HG03060 (cell line): Measurements from ENCODE around the gene OR1D2.
"Not testable (repeated sequence)": the region's sequence is repeated elsewhere in the genome, so short reads cannot be mapped to it uniquely, and the experiment has no call there.

Experiments used
- ATAC-seq: cut with Tn5 transposase; IDR thresholded peaks from one replicate; pipeline ENCODE4 v1.9.1; 2021; ENCODE audit warnings: low read depth, moderate number of reproducible peaks; ENCODE audit not compliant: unreplicated experiment

Gene OR1D2

DNA sequence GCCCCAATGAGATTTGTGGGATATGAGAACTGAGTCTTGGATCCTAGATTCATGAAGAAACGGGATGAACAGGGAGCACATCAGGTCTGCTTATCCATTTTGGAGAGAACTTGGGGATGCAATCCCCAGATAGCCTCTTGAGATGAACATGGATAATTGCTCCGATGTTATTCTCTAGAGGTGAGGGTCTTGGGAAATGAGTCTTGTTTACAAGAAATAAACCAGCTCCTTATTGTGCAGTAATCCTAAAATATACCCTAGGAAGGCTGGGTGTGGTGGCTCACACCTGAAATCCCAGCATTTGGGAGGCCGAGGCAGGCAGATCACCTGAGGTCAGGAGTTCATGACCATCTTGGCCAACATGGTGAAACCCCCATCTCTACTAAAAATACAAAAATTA, at the start of gene OR1D2:
Gene OR1D2, minus strand, starts transcription at position 101 of the 400 bp plus-strand sequence. CDS start 11,426 bp downstream, outside the sequence.
- no peak for ATAC-seq

GRCh38 chr17:3137494-3137893, 33.3 kb upstream of the OR1D2 start:
- ATAC-seq: not testable (repeated sequence)

- no peak for ATAC-seq
Measured at GRCh38 chr17:3127451-3127850, 23.2 kb upstream of the OR1D2 start, which contains the start of gene OR1G1. Gene OR1G1, minus strand, starts transcription at chr17:3127551. Its CDS starts 0 bp downstream, at chr17:3127551.

- not testable (repeated sequence) for ATAC-seq
Measured at GRCh38 chr17:3073850-3074249, 30.4 kb downstream of the OR1D2 start.

- not testable (repeated sequence) for ATAC-seq
Measured at GRCh38 chr17:3065192-3065591, 39.0 kb downstream of the OR1D2 start.

DNA sequence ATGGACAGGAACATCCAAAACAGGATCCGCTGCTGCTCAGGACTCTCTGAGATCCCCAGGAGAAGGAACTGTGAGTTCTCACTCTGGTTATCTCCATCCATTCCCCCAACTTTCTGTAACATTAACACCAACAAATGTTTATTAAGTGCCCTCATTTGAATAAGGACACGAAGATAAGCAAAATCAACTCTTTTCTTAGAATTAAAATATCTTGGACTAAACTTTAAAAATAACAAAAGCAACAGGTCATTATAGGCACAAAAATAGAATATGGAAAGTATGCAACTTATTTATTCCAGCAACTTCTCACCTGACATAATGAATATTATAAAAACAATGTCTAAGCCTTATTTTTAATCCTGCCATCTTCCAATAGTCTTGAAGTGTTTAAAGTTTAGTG, 40.7 kb downstream of the OR1D2 start, which contains the start of gene OR1D5:
Gene OR1D5, minus strand, starts transcription at position 101 of the 400 bp plus-strand sequence. Its CDS starts 0 bp downstream, at position 101.
- ATAC-seq: not testable (repeated sequence)

GRCh38 chr17:3062824-3063377, 41.3 kb downstream of the OR1D2 start:
- ATAC-seq: not testable (repeated sequence)

DNA sequence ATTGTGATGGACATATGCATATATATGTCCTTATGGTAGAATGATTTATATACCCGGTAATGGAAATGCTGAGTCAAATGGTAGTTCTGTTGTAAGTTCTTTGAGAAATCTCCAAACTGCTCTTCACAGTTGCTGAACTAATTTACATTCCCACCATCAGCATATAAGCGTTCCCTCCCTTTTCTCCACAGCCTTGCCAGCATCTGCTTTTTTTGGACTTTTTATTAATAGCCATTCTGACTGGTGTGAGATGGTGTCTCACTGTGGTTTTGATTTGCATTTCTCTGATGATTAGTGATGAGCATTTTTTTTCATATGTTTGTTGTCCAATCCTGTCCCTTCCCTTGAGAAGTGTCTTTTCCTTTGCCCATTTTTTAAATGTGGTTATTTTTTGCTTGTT, 49.4 kb downstream of the OR1D2 start:
- not testable (repeated sequence) for ATAC-seq

GRCh38 chr17:3049705-3050295, 54.4 kb downstream of the OR1D2 start:
- no peak for ATAC-seq

GRCh38 chr17:3048727-3049471, 55.3 kb downstream of the OR1D2 start:
- no peak for ATAC-seq

DNA sequence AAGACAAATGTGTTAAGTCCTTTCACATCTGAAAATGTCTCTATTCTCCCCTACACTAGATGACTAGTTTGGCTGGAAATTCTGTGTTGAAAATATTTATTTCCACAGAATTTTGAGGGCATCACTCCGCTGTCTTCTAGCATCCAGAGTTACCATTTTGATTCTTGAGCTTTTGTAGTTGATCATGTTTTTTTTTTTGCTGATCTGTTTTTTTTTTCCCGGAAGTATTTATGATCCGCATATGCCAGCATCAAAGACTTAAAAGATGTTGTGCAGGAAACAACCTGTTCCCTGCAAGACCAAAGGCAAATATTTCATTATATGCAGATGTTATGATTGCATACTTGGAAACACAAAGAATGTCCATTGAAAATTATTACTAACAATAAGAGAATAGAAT, 57.5 kb downstream of the OR1D2 start:
- ATAC-seq: no peak

- no peak for ATAC-seq
Measured at GRCh38 chr17:3043737-3044365, 60.4 kb downstream of the OR1D2 start.

GRCh38 chr17:3040882-3041281, 63.3 kb downstream of the OR1D2 start:
- no peak for ATAC-seq

- ATAC-seq: no peak
Measured at GRCh38 chr17:3039736-3040135, 64.5 kb downstream of the OR1D2 start.

- ATAC-seq: no peak
Measured at GRCh38 chr17:3038941-3039340, 65.3 kb downstream of the OR1D2 start.
